HK-2 (cell line): ENCODE data around the gene IRF3.
A peak's percentile ranks its signal among the peaks of the same experiment; 100 is the strongest.

Experiments used
- DNase-seq: peaks from one replicate; pipeline ENCODE4 v3.0.0-alpha.2; 2018; ENCODE audit not compliant: unreplicated experiment

The IRF3 gene

GRCh38 chr19:49687566-49688316 lies 22.1 kb upstream of the IRF3 start:
- DNase-seq: no peak

GRCh38 chr19:49687150-49687549 lies 21.5 kb upstream of the IRF3 start:
- no peak for DNase-seq

- DNase-seq: no peak
Observed at GRCh38 chr19:49686503-49687088, 20.9 kb upstream of the IRF3 start.

GRCh38 chr19:49685845-49686332 lies 20.2 kb upstream of the IRF3 start:
- no peak for DNase-seq

- no peak for DNase-seq
Observed at GRCh38 chr19:49684983-49685553, 19.4 kb upstream of the IRF3 start.

GRCh38 chr19:49684251-49684982 lies 18.8 kb upstream of the IRF3 start:
- no peak for DNase-seq

- no peak for DNase-seq
Observed at GRCh38 chr19:49683814-49684250, 18.2 kb upstream of the IRF3 start.

GRCh38 chr19:49682274-49682673 lies 16.6 kb upstream of the IRF3 start:
- DNase-seq: no peak

GRCh38 chr19:49681830-49682229 lies 16.2 kb upstream of the IRF3 start:
- no peak for DNase-seq

- peak; percentile 89 for DNase-seq
Observed at GRCh38 chr19:49680421-49681351, 15.0 kb upstream of the IRF3 start.

GRCh38 chr19:49679771-49680413 lies 14.2 kb upstream of the IRF3 start:
- no peak for DNase-seq

- DNase-seq: no peak
Observed at GRCh38 chr19:49678985-49679770, 13.5 kb upstream of the IRF3 start.

GRCh38 chr19:49677901-49678674 lies 12.4 kb upstream of the IRF3 start:
- DNase-seq: peak; percentile 75

GRCh38 chr19:49677231-49677900 lies 11.7 kb upstream of the IRF3 start, which contains the start of gene PRMT1:
Gene PRMT1 (plus strand): TSS chr19:49677271. CDS start chr19:49677281, 10 bp downstream.
- DNase-seq: no peak

- peak; percentile 100 for DNase-seq
Observed at GRCh38 chr19:49676784-49677230, 11.2 kb upstream of the IRF3 start.

GRCh38 chr19:49676136-49676783 lies 10.6 kb upstream of the IRF3 start:
- no peak for DNase-seq

GRCh38 chr19:49672131-49672919 lies 6.7 kb upstream of the IRF3 start:
- no peak for DNase-seq
